ENCODE data around the gene MBD5. TPM values are rescaled to one million over a fixed set of nuclear protein-coding genes. Genes with fewer than 3 reads are reported as not detected.

Gene MBD5
- polyA plus RNA-seq, 2 donors, result 2.9 to 5.0 TPM

DNA sequence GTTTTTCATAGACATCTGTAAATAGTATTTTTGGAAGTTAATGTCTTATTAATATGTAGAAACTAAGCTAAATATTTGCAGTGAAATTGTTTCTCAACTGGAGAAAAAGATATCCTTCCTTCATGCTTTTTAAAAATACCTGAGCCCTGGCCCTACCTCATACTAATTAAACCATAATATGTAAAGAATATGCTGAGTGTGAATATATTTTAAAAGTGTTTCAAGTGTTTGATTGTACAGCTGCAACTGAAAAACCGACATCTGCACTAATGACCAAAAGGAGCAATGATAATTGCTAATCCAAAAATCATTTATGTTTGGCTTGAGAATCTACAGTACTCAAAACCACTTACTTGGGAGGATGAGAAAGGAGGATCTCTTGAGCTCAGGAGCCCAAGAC, 156.7 kb downstream of the MBD5 start:
- 83 to 87% methylated on average over 1 of the region's 1 CpG for WGBS, 2 donors

GRCh38 chr2:148179724-148180123, 158.8 kb downstream of the MBD5 start:
- Histone ChIP-seq H3K27ac (ENCODE audit: low read depth in 2 of 2, low read length in 1 of 2) (no peak overlapping the region), H3K9me3 (ENCODE audit: control insufficient read depth in 2 of 2, insufficient read depth in 1 of 2, low read depth in 1 of 2, low read length in 1 of 2) (no peaks in the 10 kb centered on the region), H3K4me3 (ENCODE audit: low read depth in 1 of 2, low read length in 2 of 2) (no peak overlapping the region), H3K27me3 (ENCODE audit: control insufficient read depth in 1 of 2, insufficient read depth in 2 of 2, low read length in 2 of 2) (no peaks in the 10 kb centered on the region), H3K4me1 (ENCODE audit: control insufficient read depth in 2 of 2, insufficient read depth in 2 of 2, low read length in 1 of 2) (no peaks in the 10 kb centered on the region), H3K36me3 (ENCODE audit: control insufficient read depth in 2 of 2, insufficient read depth in 2 of 2, low read length in 1 of 2) (no peaks in the 10 kb centered on the region)
- 89 to 93% methylated on average over 1 of the region's 1 CpG for WGBS, 2 donors

More for the DNA sequence above, 156.7 kb downstream of the MBD5 start:
- Histone ChIP-seq H3K4me1 (ENCODE audit: control insufficient read depth in 2 of 2, insufficient read depth in 2 of 2, low read length in 1 of 2) (no peaks in the 10 kb centered on the region), H3K9me3 (ENCODE audit: control insufficient read depth in 2 of 2, insufficient read depth in 1 of 2, low read depth in 1 of 2, low read length in 1 of 2) (no peaks in the 10 kb centered on the region), H3K27me3 (ENCODE audit: control insufficient read depth in 1 of 2, insufficient read depth in 2 of 2, low read length in 2 of 2) (no peaks in the 10 kb centered on the region), H3K4me3 (ENCODE audit: low read depth in 1 of 2, low read length in 2 of 2) (no peak overlapping the region), H3K36me3 (ENCODE audit: control insufficient read depth in 2 of 2, insufficient read depth in 2 of 2, low read length in 1 of 2) (no peaks in the 10 kb centered on the region), H3K27ac (ENCODE audit: low read depth in 2 of 2, low read length in 1 of 2) (no peak overlapping the region)

DNA sequence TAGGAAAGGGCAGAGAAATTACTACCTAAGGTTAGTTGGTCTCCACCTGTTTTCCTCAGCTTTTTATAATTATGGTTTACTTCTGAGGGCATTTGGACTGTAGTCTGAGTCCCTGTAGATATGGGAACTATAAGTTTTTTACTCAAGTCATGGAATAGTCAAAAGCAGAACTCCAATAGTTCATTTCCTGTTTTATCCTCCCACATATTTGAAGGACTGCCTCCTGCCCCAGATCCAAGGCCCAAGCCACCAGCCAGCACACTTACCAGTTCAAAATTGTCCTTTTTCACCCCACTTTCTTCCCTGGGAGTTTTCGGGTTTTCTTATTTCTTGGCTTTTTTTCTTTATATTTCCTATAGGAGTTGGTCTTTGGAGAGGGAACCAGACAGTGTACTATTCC, 164.1 kb downstream of the MBD5 start:
- 97% methylated on average over 1 of the region's 1 CpG for WGBS, 2 donors
- no peaks in the 10 kb centered on the region for H3K4me1 ChIP-seq (ENCODE audit: control insufficient read depth in 2 of 2, insufficient read depth in 2 of 2, low read length in 1 of 2)
- no peaks in the 10 kb centered on the region for H3K36me3 ChIP-seq (ENCODE audit: control insufficient read depth in 2 of 2, insufficient read depth in 2 of 2, low read length in 1 of 2)
- H3K9me3 ChIP-seq (ENCODE audit: control insufficient read depth in 2 of 2, insufficient read depth in 1 of 2, low read depth in 1 of 2, low read length in 1 of 2), result no peaks in the 10 kb centered on the region
- H3K27ac ChIP-seq (ENCODE audit: low read depth in 2 of 2, low read length in 1 of 2), result no peak overlapping the region
- no peaks in the 10 kb centered on the region for H3K27me3 ChIP-seq (ENCODE audit: control insufficient read depth in 1 of 2, insufficient read depth in 2 of 2, low read length in 2 of 2)
- H3K4me3 ChIP-seq (ENCODE audit: low read depth in 1 of 2, low read length in 2 of 2), result no peak overlapping the region

DNA sequence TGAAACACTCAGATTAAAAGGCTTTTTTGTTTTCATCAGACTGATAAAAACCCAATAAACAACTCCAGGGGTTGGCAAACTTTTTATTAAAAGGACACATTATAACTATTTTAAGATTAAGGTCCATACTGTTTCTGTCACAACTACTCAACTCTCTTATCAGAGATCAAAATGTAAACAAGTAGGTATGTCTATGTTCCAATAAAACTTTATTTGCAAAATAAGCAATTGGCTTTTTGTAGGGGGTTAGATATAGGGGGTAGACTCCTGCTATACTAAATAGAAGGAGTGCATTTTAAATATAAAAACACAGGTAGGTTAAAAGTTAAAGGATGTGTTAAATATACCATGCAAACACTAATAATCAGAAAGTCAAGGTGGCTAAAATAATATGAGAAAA, 174.0 kb downstream of the MBD5 start:
- H3K27me3 ChIP-seq (ENCODE audit: control insufficient read depth in 1 of 2, insufficient read depth in 2 of 2, low read length in 2 of 2), result no peaks in the 10 kb centered on the region

DNA sequence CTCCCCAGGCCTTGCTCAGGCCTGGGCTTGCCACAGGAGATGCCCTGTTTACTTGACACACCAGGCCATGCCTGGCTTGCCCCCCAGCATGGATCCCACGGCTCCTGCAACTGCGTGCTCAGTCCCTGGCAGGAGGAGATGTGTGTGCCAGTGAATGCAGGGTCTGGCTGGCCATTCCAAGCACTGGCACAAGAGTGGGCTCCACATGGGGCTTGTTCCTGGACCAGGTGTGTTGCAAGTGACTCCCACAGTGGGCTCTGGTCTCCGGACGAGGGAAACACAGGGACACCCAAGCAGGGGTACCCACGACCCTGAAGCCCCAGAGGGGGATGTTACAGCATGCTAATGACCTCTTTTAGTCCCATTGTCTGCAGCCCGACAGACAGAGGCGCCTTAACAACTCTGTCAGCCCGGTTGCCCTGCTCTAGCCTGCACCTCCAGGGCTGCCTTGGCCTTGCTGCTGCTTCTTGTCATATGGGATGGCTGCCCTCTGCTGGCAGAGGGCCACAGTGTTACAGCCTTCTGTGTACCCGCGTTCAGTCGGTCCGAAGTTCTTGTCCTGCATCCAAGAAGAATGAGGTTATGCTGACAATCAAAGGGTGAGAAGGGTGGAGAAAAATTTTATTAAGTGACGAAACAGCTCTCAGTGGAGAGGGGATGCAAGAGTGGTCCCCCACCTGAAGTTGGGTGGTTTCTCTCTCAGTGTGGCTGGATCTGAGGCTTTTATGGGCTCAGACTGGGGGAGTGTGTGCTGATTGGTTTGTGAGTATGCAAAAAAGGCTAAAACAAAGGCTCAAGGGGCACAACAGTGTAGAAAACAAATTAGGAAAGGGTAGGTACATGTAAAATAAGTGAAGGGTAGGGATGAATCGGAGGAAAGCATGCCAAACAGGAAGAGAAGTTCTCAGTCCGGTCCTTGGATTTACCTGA, 180.4 kb downstream of the MBD5 start:
- Histone ChIP-seq H3K27me3 (ENCODE audit: control insufficient read depth in 1 of 2, insufficient read depth in 2 of 2, low read length in 2 of 2) (no peaks in the 10 kb centered on the region), H3K27ac (ENCODE audit: low read depth in 2 of 2, low read length in 1 of 2) (no peak overlapping the region), H3K36me3 (ENCODE audit: control insufficient read depth in 2 of 2, insufficient read depth in 2 of 2, low read length in 1 of 2) (no peaks in the 10 kb centered on the region), H3K9me3 (ENCODE audit: control insufficient read depth in 2 of 2, insufficient read depth in 1 of 2, low read depth in 1 of 2, low read length in 1 of 2) (no peaks in the 10 kb centered on the region), H3K4me1 (ENCODE audit: control insufficient read depth in 2 of 2, insufficient read depth in 2 of 2, low read length in 1 of 2) (no peaks in the 10 kb centered on the region), H3K4me3 (ENCODE audit: low read depth in 1 of 2, low read length in 2 of 2) (no peak overlapping the region)
- WGBS, 2 donors, result 86 to 87% methylated on average over 15 of the region's 15 CpGs

More for the DNA sequence above, 174.0 kb downstream of the MBD5 start:
- no peaks in the 10 kb centered on the region for H3K4me1 ChIP-seq (ENCODE audit: control insufficient read depth in 2 of 2, insufficient read depth in 2 of 2, low read length in 1 of 2)
- no peaks in the 10 kb centered on the region for H3K9me3 ChIP-seq (ENCODE audit: control insufficient read depth in 2 of 2, insufficient read depth in 1 of 2, low read depth in 1 of 2, low read length in 1 of 2)
- H3K27ac ChIP-seq (ENCODE audit: low read depth in 2 of 2, low read length in 1 of 2), result no peak overlapping the region
- H3K4me3 ChIP-seq (ENCODE audit: low read depth in 1 of 2, low read length in 2 of 2), result no peak overlapping the region
- no peaks in the 10 kb centered on the region for H3K36me3 ChIP-seq (ENCODE audit: control insufficient read depth in 2 of 2, insufficient read depth in 2 of 2, low read length in 1 of 2)

DNA sequence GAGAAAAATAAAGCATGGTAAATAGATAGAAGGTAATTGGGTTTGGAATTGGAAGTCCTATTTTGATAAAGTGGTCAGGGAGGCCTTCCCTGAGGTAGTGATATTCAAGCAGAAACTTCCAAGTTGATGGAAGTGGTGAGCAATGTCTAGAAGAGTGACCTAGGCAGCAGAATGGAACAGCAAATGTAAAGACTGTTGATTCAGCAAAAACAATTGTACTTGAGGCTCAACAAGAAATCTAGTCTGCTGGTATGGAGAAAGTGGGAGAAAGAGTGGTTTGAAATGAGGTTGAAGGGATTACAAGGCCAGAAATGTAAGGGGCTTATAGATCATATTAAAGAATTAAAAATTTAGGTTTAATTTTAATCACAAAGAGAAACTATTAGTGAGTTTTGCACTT, 181.3 kb downstream of the MBD5 start:
- H3K4me1 ChIP-seq (ENCODE audit: control insufficient read depth in 2 of 2, insufficient read depth in 2 of 2, low read length in 1 of 2), result no peaks in the 10 kb centered on the region
- no peaks in the 10 kb centered on the region for H3K36me3 ChIP-seq (ENCODE audit: control insufficient read depth in 2 of 2, insufficient read depth in 2 of 2, low read length in 1 of 2)
- no peak overlapping the region for H3K27ac ChIP-seq (ENCODE audit: low read depth in 2 of 2, low read length in 1 of 2)
- no peaks in the 10 kb centered on the region for H3K9me3 ChIP-seq (ENCODE audit: control insufficient read depth in 2 of 2, insufficient read depth in 1 of 2, low read depth in 1 of 2, low read length in 1 of 2)
- no peaks in the 10 kb centered on the region for H3K27me3 ChIP-seq (ENCODE audit: control insufficient read depth in 1 of 2, insufficient read depth in 2 of 2, low read length in 2 of 2)
- no peak overlapping the region for H3K4me3 ChIP-seq (ENCODE audit: low read depth in 1 of 2, low read length in 2 of 2)

- 91 to 92% methylated on average over 2 of the region's 2 CpGs for WGBS, 2 donors
- Histone ChIP-seq H3K27me3 (ENCODE audit: control insufficient read depth in 1 of 2, insufficient read depth in 2 of 2, low read length in 2 of 2) (no peaks in the 10 kb centered on the region), H3K27ac (ENCODE audit: low read depth in 2 of 2, low read length in 1 of 2) (no peak overlapping the region), H3K4me1 (ENCODE audit: control insufficient read depth in 2 of 2, insufficient read depth in 2 of 2, low read length in 1 of 2) (no peaks in the 10 kb centered on the region), H3K36me3 (ENCODE audit: control insufficient read depth in 2 of 2, insufficient read depth in 2 of 2, low read length in 1 of 2) (no peaks in the 10 kb centered on the region), H3K9me3 (ENCODE audit: control insufficient read depth in 2 of 2, insufficient read depth in 1 of 2, low read depth in 1 of 2, low read length in 1 of 2) (no peaks in the 10 kb centered on the region), H3K4me3 (ENCODE audit: low read depth in 1 of 2, low read length in 2 of 2) (no peak overlapping the region)
Observed at GRCh38 chr2:148207111-148207510, 186.2 kb downstream of the MBD5 start.

- H3K4me1 ChIP-seq (ENCODE audit: control insufficient read depth in 2 of 2, insufficient read depth in 2 of 2, low read length in 1 of 2), result no peaks in the 10 kb centered on the region
- H3K36me3 ChIP-seq (ENCODE audit: control insufficient read depth in 2 of 2, insufficient read depth in 2 of 2, low read length in 1 of 2), result no peaks in the 10 kb centered on the region
- H3K4me3 ChIP-seq (ENCODE audit: low read depth in 1 of 2, low read length in 2 of 2), result no peak overlapping the region
- H3K27me3 ChIP-seq (ENCODE audit: control insufficient read depth in 1 of 2, insufficient read depth in 2 of 2, low read length in 2 of 2), result no peaks in the 10 kb centered on the region
- 92 to 93% methylated on average over 2 of the region's 2 CpGs for WGBS, 2 donors
- no peaks in the 10 kb centered on the region for H3K9me3 ChIP-seq (ENCODE audit: control insufficient read depth in 2 of 2, insufficient read depth in 1 of 2, low read depth in 1 of 2, low read length in 1 of 2)
- no peak overlapping the region for H3K27ac ChIP-seq (ENCODE audit: low read depth in 2 of 2, low read length in 1 of 2)
Observed at GRCh38 chr2:148209603-148210002, 188.7 kb downstream of the MBD5 start.

DNA sequence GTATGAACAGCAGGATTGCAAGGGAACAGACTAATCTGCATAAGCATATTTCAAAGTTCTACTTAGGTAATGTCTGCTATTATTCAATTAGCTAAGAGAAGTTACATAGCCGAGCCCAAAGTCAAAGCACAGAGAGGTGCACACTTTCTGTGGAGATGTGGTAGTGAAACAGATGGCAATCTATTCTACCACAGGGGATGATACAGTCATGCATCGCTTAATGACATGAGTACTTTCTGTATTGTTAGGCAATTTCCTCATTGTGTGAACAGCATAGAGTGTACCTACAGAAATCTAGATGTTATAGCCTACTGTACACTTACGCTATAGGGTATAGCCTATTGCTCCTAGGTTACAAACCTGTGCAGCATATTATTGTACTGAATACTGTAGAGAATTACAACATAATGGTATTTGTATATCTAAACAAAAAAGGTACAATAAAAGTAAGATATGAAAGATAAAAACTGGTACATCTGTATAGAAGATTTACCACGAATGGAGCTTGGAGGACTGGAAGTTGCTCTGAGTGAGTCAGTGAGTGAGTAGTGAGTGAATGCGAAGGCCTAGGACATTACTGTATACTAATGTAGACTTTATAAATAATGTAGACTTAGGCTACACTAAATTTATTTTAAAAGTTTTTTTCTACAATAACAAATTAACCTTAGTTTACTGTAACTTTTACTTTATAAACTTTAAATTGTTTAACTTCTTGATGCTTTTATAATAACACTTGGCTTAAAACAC, 197.6 kb downstream of the MBD5 start:
- Histone ChIP-seq H3K4me3 (ENCODE audit: low read depth in 1 of 2, low read length in 2 of 2) (no peak overlapping the region), H3K9me3 (ENCODE audit: control insufficient read depth in 2 of 2, insufficient read depth in 1 of 2, low read depth in 1 of 2, low read length in 1 of 2) (no peaks in the 10 kb centered on the region), H3K36me3 (ENCODE audit: control insufficient read depth in 2 of 2, insufficient read depth in 2 of 2, low read length in 1 of 2) (no peaks in the 10 kb centered on the region), H3K27me3 (ENCODE audit: control insufficient read depth in 1 of 2, insufficient read depth in 2 of 2, low read length in 2 of 2) (no peaks in the 10 kb centered on the region), H3K27ac (ENCODE audit: low read depth in 2 of 2, low read length in 1 of 2) (no peak overlapping the region), H3K4me1 (ENCODE audit: control insufficient read depth in 2 of 2, insufficient read depth in 2 of 2, low read length in 1 of 2) (no peaks in the 10 kb centered on the region)
- WGBS, 2 donors, result 88 to 92% methylated on average over 5 of the region's 5 CpGs

Measured in esophagus (tissue), 2 donors.